Endothelial cell of umbilical vein (primary cell): Measurements from ENCODE around the gene FEZF2. TPM values are rescaled to one million over a fixed set of nuclear protein-coding genes. Genes with fewer than 3 reads are reported as not detected.

ENCODE experiments used
- BruUV-seq: library from RNA; stranded (reverse); fragments of 400-500 nt; replicated peaks from 2 replicates; lab custom pipeline; 2021; lab: Mats Ljungman, UMichigan
- CTCF ChIA-PET: fragments of 300-600, 350-600 bp; sonication (Branson Sonifier 250); formaldehyde crosslinking; loops from one replicate; lab custom pipeline; 2021; ENCODE audit warnings: antibody characterized with exemption, inconsistent platforms; lab: Charles Lee
- POLR2A ChIA-PET: fragments of 300-600, 350-600 bp; sonication (Branson Sonifier 250); formaldehyde crosslinking; loops from one replicate; lab custom pipeline; 2021; ENCODE audit warnings: antibody characterized with exemption, inconsistent platforms; lab: Charles Lee
- DNase-seq: peaks from one replicate; pipeline ENCODE4 v3.0.0-alpha.2; 2011; ENCODE audit warnings: low read depth, low spot score
- FAIRE-seq: peaks from 2 replicates; lab custom pipeline; 2011; peaks lifted over from hg19 to GRCh38; lab: Jason Lieb, UNC
- H2AFZ ChIP-seq: 2 replicates; pipeline ENCODE4 v1.6.0; 2012; ENCODE audit warnings: low read depth, low read length, control low read depth, inconsistent platforms
- H3K27ac ChIP-seq: 2 replicates; pipeline ENCODE4 v1.5.1; 2011; ENCODE audit warnings: low read depth, mild to moderate bottlenecking, control low read depth, low read length, moderate library complexity; ENCODE audit not compliant: insufficient read depth
- H3K27me3 ChIP-seq, 2 experiments: 2 replicates each; pipeline versions ENCODE4 v1.6.0 to v1.6.1; 2011; ENCODE audit warnings: low read length in 2 of 2, mixed read lengths in 1 of 2; ENCODE audit not compliant: control insufficient read depth in 2 of 2, insufficient read depth in 2 of 2
- H3K36me3 ChIP-seq, 2 experiments: 2 replicates in 1 of 2; 3 replicates in 1 of 2; pipeline ENCODE4 v1.5.1; 2011; ENCODE audit warnings: low read length in 2 of 2, mild to moderate bottlenecking in 1 of 2, moderate library complexity in 1 of 2; ENCODE audit not compliant: control insufficient read depth in 2 of 2, insufficient read depth in 2 of 2; ENCODE audit errors: extremely low read depth in 1 of 2
- H3K4me1 ChIP-seq: 3 replicates; pipeline ENCODE4 v1.5.1; 2011; ENCODE audit warnings: mild to moderate bottlenecking, low read length; ENCODE audit not compliant: control insufficient read depth, insufficient read depth; ENCODE audit errors: extremely low read depth
- H3K4me2 ChIP-seq: 2 replicates; pipeline ENCODE4 v1.6.1; 2011; ENCODE audit warnings: low read length, control low read depth, mixed read lengths; ENCODE audit not compliant: insufficient read depth
- H3K4me3 ChIP-seq, 3 experiments: fragments of 200-600 bp in 1 of 3; sonication (generic), shearing (Covaris generic) in 1 of 3; replicated peaks in 1 of 3; 2 replicates each; pipeline ENCODE4 v1.5.1; 2011 to 2016; ENCODE audit warnings: control low read depth in 3 of 3, low read length in 3 of 3, mild to moderate bottlenecking in 2 of 3, inconsistent platforms in 1 of 3, low read depth in 1 of 3, moderate library complexity in 1 of 3; ENCODE audit not compliant: insufficient read depth in 1 of 3
- H3K79me2 ChIP-seq: 2 replicates; pipeline ENCODE4 v1.6.0; 2012; ENCODE audit warnings: low read length, inconsistent platforms; ENCODE audit not compliant: control insufficient read depth, insufficient read depth
- H3K9ac ChIP-seq: replicated peaks from 2 replicates; pipeline ENCODE3; 2011; ENCODE audit warnings: low read length, control low read depth; ENCODE audit not compliant: insufficient read depth; ENCODE audit errors: extremely low read depth
- H3K9me1 ChIP-seq: replicated peaks from 3 replicates; pipeline ENCODE4 v1.6.0; 2011; ENCODE audit warnings: mild to moderate bottlenecking, low read length; ENCODE audit not compliant: control insufficient read depth, insufficient read depth; ENCODE audit errors: extremely low read depth
- H3K9me3 ChIP-seq: replicated peaks from 2 replicates; pipeline ENCODE4 v1.5.1; 2012; ENCODE audit warnings: low read length, inconsistent platforms; ENCODE audit not compliant: control insufficient read depth, insufficient read depth
- H4K20me1 ChIP-seq: replicated peaks from 2 replicates; pipeline ENCODE3; 2011; ENCODE audit warnings: mild to moderate bottlenecking, low read length; ENCODE audit not compliant: control insufficient read depth, insufficient read depth; ENCODE audit errors: extremely low read depth
- EZH2 ChIP-seq: IDR thresholded peaks from 2 replicates; pipeline ENCODE4 v1.6.1; 2012; ENCODE audit warnings: borderline replicate concordance, low read depth, mild to moderate bottlenecking, moderate library complexity, low read length, inconsistent platforms; ENCODE audit not compliant: severe bottlenecking
- FOS ChIP-seq: IDR thresholded peaks from 2 replicates; pipeline ENCODE4 v1.6.1; 2011; ENCODE audit warnings: mild to moderate bottlenecking, low read length, moderate library complexity, borderline replicate concordance; ENCODE audit not compliant: insufficient read depth
- GATA2 ChIP-seq: IDR thresholded peaks from 2 replicates; pipeline ENCODE4 v1.7.0; 2011; ENCODE audit warnings: low read depth, mild to moderate bottlenecking, moderate library complexity, mixed read lengths, low read length; ENCODE audit not compliant: insufficient read length, insufficient read depth
- JUN ChIP-seq: IDR thresholded peaks from 2 replicates; pipeline ENCODE4 v1.6.1; 2011; ENCODE audit warnings: borderline replicate concordance, low read depth; ENCODE audit not compliant: insufficient read length, insufficient read depth
- MAX ChIP-seq: IDR thresholded peaks from 2 replicates; pipeline ENCODE4 v1.6.1; 2011; ENCODE audit not compliant: insufficient read depth, insufficient read length
- MYC ChIP-seq: IDR thresholded peaks from one replicate; pipeline ENCODE4 v1.6.1; 2011; ENCODE audit warnings: mild to moderate bottlenecking, low read depth, low read length
- POLR2AphosphoS5 ChIP-seq: IDR thresholded peaks from 2 replicates; pipeline ENCODE4 v1.6.1; 2012; ENCODE audit warnings: low read depth, mild to moderate bottlenecking, control low read depth, low read length, moderate library complexity; ENCODE audit not compliant: insufficient read depth
- dilution Hi-C: fragments of 300-500 bp; cut with MboI; formaldehyde crosslinking; loops from one replicate; pipeline ENCODE4 v1.15.0; 2019; ENCODE audit warnings: low sequenced_read_pairs; ENCODE audit not compliant: extremely low pct_ligation_motif_present
- intact Hi-C: fragments of 100-400 bp; cut with micrococcal nuclease; formaldehyde crosslinking; loops from one replicate; pipeline ENCODE4 v1.10.0; 2022
- polyA plus RNA-seq, 4 experiments: library from polyadenylated mRNA; depleted of rRNA in 3 of 4; stranded (reverse) in 3 of 4; unstranded in 1 of 4; fragments of >200 nt; gene quantifications; 2 replicates each; pipeline versions ENCODE4 v1.2.1 to v1.2.3, GENCODE V29; 2011 to 2012; ENCODE audit warnings: missing spikeins in 1 of 4
- total RNA-seq: library from RNA; stranded (reverse); gene quantifications from 2 replicates; pipeline ENCODE4 v1.2.3, GENCODE V29; 2021
- TF ChIP-seq, protein P1 (sequence below), 2 donors: IDR thresholded peaks; 1 replicate in 1 of 2; 2 replicates in 1 of 2; pipeline ENCODE4 v1.5.1; 2011; ENCODE audit warnings: low read length in 2 of 2, mild to moderate bottlenecking in 2 of 2, moderate library complexity in 2 of 2, control low read depth in 1 of 2, inconsistent platforms in 1 of 2, low read depth in 1 of 2; ENCODE audit not compliant: insufficient read depth in 1 of 2; ENCODE audit errors: extremely low read depth in 1 of 2

FEZF2 gene
- total and polyA plus RNA-seq, 2 donors (not counting 3 experiments of a cell fraction or from before 2014, with no cell fraction given) = not detected

DNA sequence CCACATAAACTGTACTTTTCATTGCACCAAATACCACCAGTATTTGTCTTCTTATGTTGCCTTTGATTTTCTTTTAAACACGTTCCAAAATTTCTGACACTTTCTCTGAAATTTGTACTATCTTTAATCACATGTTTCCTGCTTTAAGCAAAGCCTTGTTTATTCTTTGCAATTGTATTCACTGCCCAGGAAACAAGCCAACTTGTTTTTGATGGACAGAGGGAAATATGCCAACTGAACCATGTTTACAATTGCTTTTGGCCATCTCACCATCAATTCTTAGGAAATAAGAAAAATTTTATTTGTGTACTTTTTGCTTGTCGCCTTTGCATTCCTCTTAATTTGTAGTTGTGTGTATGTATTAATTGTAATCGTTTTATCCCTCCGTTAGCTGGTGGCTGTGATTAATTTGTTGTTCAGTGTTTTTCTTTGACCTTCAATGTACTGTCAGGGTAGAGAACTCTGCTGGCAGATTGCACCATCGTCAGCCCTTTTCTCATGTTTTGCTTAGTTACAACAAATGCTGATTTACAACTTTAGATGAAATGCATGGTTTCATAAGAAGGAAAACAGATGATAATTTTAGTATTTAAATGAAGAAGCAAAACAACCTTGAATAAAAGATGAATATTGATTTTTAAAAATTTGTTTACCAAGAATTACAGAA, 19.4 kb upstream of the FEZF2 start:
- H3K9ac ChIP-seq = no peak overlapping the region
- CTCF ChIA-PET = no interaction called here

More for the DNA sequence above, 19.4 kb upstream of the FEZF2 start:
- no peaks in the 10 kb centered on the region for H3K9me1 ChIP-seq
- H3K27me3 ChIP-seq = no peaks in the 10 kb centered on the region
- POLR2A ChIA-PET = no interaction called here
- H3K36me3 ChIP-seq = no peaks in the 10 kb centered on the region
- dilution Hi-C loops (no loop called here), intact Hi-C loops (no loop called here)
- H2AFZ ChIP-seq = no peak overlapping the region
- H3K79me2 ChIP-seq = no peaks in the 10 kb centered on the region
- H3K4me1 ChIP-seq = no peaks in the 10 kb centered on the region
- BruUV-seq = no TSS peak
- DNase-seq = no peak
- no peaks in the 10 kb centered on the region for H4K20me1 ChIP-seq
- no peak for TF ChIP-seq GATA2
- no peak for TF ChIP-seq MYC
- TF ChIP-seq, protein P1, sequence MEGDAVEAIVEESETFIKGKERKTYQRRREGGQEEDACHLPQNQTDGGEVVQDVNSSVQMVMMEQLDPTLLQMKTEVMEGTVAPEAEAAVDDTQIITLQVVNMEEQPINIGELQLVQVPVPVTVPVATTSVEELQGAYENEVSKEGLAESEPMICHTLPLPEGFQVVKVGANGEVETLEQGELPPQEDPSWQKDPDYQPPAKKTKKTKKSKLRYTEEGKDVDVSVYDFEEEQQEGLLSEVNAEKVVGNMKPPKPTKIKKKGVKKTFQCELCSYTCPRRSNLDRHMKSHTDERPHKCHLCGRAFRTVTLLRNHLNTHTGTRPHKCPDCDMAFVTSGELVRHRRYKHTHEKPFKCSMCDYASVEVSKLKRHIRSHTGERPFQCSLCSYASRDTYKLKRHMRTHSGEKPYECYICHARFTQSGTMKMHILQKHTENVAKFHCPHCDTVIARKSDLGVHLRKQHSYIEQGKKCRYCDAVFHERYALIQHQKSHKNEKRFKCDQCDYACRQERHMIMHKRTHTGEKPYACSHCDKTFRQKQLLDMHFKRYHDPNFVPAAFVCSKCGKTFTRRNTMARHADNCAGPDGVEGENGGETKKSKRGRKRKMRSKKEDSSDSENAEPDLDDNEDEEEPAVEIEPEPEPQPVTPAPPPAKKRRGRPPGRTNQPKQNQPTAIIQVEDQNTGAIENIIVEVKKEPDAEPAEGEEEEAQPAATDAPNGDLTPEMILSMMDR (IDR thresholded peaks at IDR 0.05; ENCODE audit: extremely low read depth in 1 of 2, insufficient read depth in 1 of 2, low read depth in 1 of 2, low read length in 2 of 2) = no peak
- no peak for TF ChIP-seq POLR2AphosphoS5
- TF ChIP-seq EZH2 = no peak
- TF ChIP-seq FOS = no peak
- TF ChIP-seq JUN = no peak
- no peak for TF ChIP-seq MAX
- H3K27ac ChIP-seq = no peak overlapping the region
- H3K9me3 ChIP-seq = no peaks in the 10 kb centered on the region
- H3K4me2 ChIP-seq = no peak overlapping the region
- FAIRE-seq = no peak
- no peak overlapping the region for H3K4me3 ChIP-seq
